SK-N-SH treated with all-trans-retinoic acid at 6 μM for 48 hours (cell line): Measurements from ENCODE around the gene PPFIBP1.

Experiments
- BACH2 ChIP-seq: fragments of 250-450 bp; sonication (Bioruptor Pico); IDR thresholded peaks from 2 replicates; pipeline ENCODE4 v1.9.0; 2021; ENCODE audit warnings: mild to moderate bottlenecking, borderline replicate concordance
- CSDC2 ChIP-seq: fragments of 250-450 bp; sonication (Bioruptor Pico); IDR thresholded peaks from 2 replicates; pipeline ENCODE4 v1.5.0; 2020; ENCODE audit warnings: mild to moderate bottlenecking, moderate library complexity
- ISL1 ChIP-seq: fragments of 250-450 bp; sonication (Bioruptor Pico); IDR thresholded peaks from 2 replicates; pipeline ENCODE4 v2.1.2; 2022; ENCODE audit warnings: mild to moderate bottlenecking, moderate library complexity

GRCh38 chr12:27624586-27624985, 100.6 kb downstream of the PPFIBP1 start:
- TF ChIP-seq CSDC2: no peak
- TF ChIP-seq BACH2: no peak
- no peak for TF ChIP-seq ISL1 (CRISPR knock-in tag)
